PC-9 (cell line): ENCODE data around the gene STXBP5. TPM values are rescaled to one million over a fixed set of nuclear protein-coding genes. Genes with fewer than 3 reads are reported as not detected.

Experiments used
- BruUV-seq: library from RNA; stranded (reverse); fragments of 400-500 nt; replicated peaks from 2 replicates; lab custom pipeline; 2021; lab: Mats Ljungman, UMichigan
- CTCF ChIA-PET: fragments of 300-600 bp; sonication (Branson Sonifier 250); formaldehyde crosslinking; loops from one replicate; lab custom pipeline; 2022; ENCODE audit warnings: antibody characterized with exemption; lab: Charles Lee
- POLR2A ChIA-PET: fragments of 300-600 bp; sonication (Branson Sonifier 250); formaldehyde crosslinking; loops from one replicate; lab custom pipeline; 2022; ENCODE audit warnings: antibody characterized with exemption; ENCODE audit not compliant: unreplicated experiment; lab: Charles Lee
- DNase-seq, 2 experiments: peaks; one replicate each; pipeline versions ENCODE4 v3.0.0 to v3.0.0-alpha.2; 2015 to 2022; ENCODE audit warnings: mixed read lengths in 1 of 2
- H2AFZ ChIP-seq: fragments of 200-600 bp; sonication (generic); 2 replicates; pipeline ENCODE4 v1.8.1; 2017; ENCODE audit warnings: antibody characterized with exemption
- H3F3A ChIP-seq: fragments of 200-600 bp; sonication (generic); 2 replicates; pipeline ENCODE4 v1.8.1; 2017; ENCODE audit warnings: antibody characterized with exemption, mild to moderate bottlenecking, low read depth; ENCODE audit not compliant: insufficient read depth
- H3K27ac ChIP-seq: fragments of 200-600 bp; sonication (generic); 2 replicates; pipeline ENCODE4 v1.6.1; 2016; ENCODE audit warnings: mixed run types
- H3K27me3 ChIP-seq: fragments of 200-600 bp; sonication (generic); 2 replicates; pipeline ENCODE4 v1.6.1; 2016; ENCODE audit warnings: low read depth, mixed run types; ENCODE audit not compliant: insufficient read depth
- H3K36me3 ChIP-seq: fragments of 200-600 bp; sonication (generic); 2 replicates; pipeline ENCODE4 v1.6.1; 2016; ENCODE audit warnings: low read depth, mixed run types
- H3K4me1 ChIP-seq: fragments of 200-600 bp; sonication (generic); replicated peaks from 2 replicates; pipeline ENCODE4 v1.6.1; 2016; ENCODE audit warnings: mixed run types; ENCODE audit not compliant: insufficient read depth
- H3K4me2 ChIP-seq: fragments of 200-600 bp; sonication (generic); 2 replicates; pipeline ENCODE4 v1.6.1; 2017; ENCODE audit warnings: mixed run types
- H3K4me3 ChIP-seq: fragments of 200-600 bp; sonication (generic); 2 replicates; pipeline ENCODE4 v1.6.1; 2016; ENCODE audit warnings: mixed run types
- H3K79me2 ChIP-seq: fragments of 200-600 bp; sonication (generic); 2 replicates; pipeline ENCODE4 v1.6.1; 2017; ENCODE audit warnings: low read depth, mixed run types
- H3K9me2 ChIP-seq: fragments of 200-600 bp; sonication (generic); 2 replicates; pipeline ENCODE4 v1.8.1; 2017; ENCODE audit warnings: mild to moderate bottlenecking; ENCODE audit not compliant: insufficient read depth
- H3K9me3 ChIP-seq: fragments of 200-600 bp; sonication (generic); 2 replicates; pipeline ENCODE4 v1.8.1; 2016; ENCODE audit warnings: low read depth; ENCODE audit not compliant: insufficient read depth
- H4K20me1 ChIP-seq: fragments of 200-600 bp; sonication (generic); 2 replicates; pipeline ENCODE4 v1.8.1; 2017; ENCODE audit not compliant: insufficient read depth
- CTCF ChIP-seq: fragments of 200-600 bp; sonication (generic); conservative IDR thresholded peaks from 2 replicates; pipeline ENCODE4 v1.6.1; 2017; ENCODE audit warnings: mixed run types, antibody characterized with exemption, mild to moderate bottlenecking, moderate library complexity
- EZH2 ChIP-seq: fragments of 200-600 bp; sonication (generic); IDR thresholded peaks from 2 replicates; pipeline ENCODE4 v1.8.0; 2017; ENCODE audit warnings: antibody characterized with exemption, low read depth
- intact Hi-C: fragments of 100-400 bp; cut with micrococcal nuclease; formaldehyde crosslinking; loops from one replicate; pipeline ENCODE4 v1.10.0; 2022; ENCODE audit not compliant: unreplicated experiment
- total RNA-seq: library from RNA; stranded (reverse); gene quantifications from 2 replicates; pipeline ENCODE4 v1.2.3, GENCODE V29; 2021

STXBP5 gene
- total RNA-seq, 1 experiment from 2014 or later, result 4.6 TPM

DNA sequence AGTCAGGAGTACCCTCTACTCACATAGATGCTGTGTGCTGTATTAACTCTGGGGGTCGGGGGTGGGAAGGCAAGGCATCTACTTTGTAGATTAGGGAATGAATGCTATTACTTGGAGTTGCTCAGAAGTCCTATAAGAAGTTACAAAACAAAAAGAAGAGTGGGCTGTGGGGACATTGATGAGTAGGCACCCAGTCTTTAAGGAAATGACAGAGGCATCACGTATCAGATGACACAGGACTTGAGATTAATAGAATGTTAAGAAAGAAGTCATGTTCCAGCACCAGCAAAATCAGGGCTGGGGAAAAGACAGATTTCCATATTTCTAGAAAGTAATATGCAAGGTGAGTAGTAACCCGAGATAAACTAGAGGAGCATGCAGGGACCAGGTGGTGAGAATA is 19.0 kb upstream of the STXBP5 start:
- no peaks in the 10 kb centered on the region for H3K4me1 ChIP-seq
- no peak overlapping the region for H3K4me3 ChIP-seq
- no peak for DNase-seq
- H3K27me3 ChIP-seq, result no peaks in the 10 kb centered on the region
- ChIA-PET CTCF (no interaction called here), POLR2A (no interaction called here)
- H3F3A ChIP-seq, result no peaks in the 10 kb centered on the region
- no TSS peak for BruUV-seq
- intact Hi-C loops, result no loop called here
- H3K9me2 ChIP-seq, result no peaks in the 10 kb centered on the region
- no peaks in the 10 kb centered on the region; the same call in 1 of the 2 replicates for H3K9me3 ChIP-seq
- TF ChIP-seq CTCF, result no peak
- TF ChIP-seq EZH2, result no peak
- no peak overlapping the region for H3K27ac ChIP-seq
- H3K4me2 ChIP-seq, result no peak overlapping the region
- H3K79me2 ChIP-seq, result no peaks in the 10 kb centered on the region
- H4K20me1 ChIP-seq, result no peaks in the 10 kb centered on the region
- no peaks in the 10 kb centered on the region for H3K36me3 ChIP-seq
- H2AFZ ChIP-seq, result no peak overlapping the region

DNA sequence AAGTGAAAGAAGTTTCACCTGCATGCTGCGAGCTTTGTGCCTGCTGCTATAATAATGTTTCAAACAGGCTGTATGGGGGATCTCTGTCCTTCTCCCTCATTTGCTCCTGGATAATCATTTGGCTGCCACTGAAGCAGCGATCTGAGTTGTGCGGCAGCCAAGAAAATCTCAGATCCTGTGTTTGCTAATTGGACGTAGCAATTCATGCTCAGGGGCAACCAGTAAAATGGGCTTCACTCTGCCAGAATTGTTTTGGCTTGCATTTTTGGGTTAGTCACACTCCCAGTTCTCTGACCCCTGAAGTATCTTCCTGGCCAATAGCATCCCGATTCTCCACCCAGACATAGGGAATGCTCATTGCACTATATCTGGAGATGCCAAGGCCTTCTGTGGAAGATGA is 13.7 kb upstream of the STXBP5 start:
- BruUV-seq, result no TSS peak
- Histone ChIP-seq H3K79me2 (no peaks in the 10 kb centered on the region), H3F3A (peaks cover 12% of the 10 kb centered on the region), H3K9me2 (no peaks in the 10 kb centered on the region), H3K4me1 (peaks cover 24% of the 10 kb centered on the region), H3K27ac (no peak overlapping the region), H3K27me3 (no peaks in the 10 kb centered on the region), H3K4me3 (no peak overlapping the region), H2AFZ (no peak overlapping the region), H3K4me2 (no peak overlapping the region), H3K36me3 (no peaks in the 10 kb centered on the region), H3K9me3 (no peaks in the 10 kb centered on the region; the same call in 1 of the 2 replicates), H4K20me1 (no peaks in the 10 kb centered on the region)
- ChIA-PET POLR2A (no interaction called here), CTCF (no interaction called here)
- no peak for TF ChIP-seq CTCF
- no peak for TF ChIP-seq EZH2
- DNase-seq, result no peak
- intact Hi-C loops, result no loop called here

DNA sequence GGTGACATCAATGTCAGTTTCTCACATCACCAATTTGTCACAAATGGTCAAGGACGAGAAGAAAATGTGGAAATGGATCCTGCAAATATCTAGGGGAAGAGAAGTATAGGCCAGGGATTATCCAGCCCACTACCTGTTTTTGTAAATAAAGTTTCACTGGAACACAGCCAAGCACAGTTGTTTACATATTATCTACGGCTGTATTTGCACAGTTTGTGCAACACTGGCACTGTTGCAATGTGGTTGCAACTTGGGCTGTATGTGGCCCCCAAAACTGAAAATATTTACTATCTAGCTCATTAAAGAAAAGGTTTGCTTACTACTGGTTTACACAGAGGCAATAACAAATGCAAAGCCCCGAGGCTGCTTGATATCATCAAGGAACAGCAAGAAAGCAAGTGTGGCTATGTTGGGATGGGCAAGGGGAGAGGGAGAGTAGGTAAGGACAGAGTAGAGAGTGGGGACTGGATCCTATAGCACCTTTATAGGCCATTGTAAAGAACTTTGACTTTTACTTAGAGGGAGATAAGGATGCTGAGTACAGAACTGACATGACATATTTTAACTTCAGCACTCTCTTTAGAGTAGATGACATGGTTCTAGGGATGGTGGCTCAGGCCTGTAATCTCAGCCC is 11.8 kb upstream of the STXBP5 start:
- Histone ChIP-seq H3F3A (peaks cover 13% of the 10 kb centered on the region), H3K4me2 (0 out of 2 replicates have a peak overlapping the region, but pooled peaks have one; percentile 8), H3K27me3 (no peaks in the 10 kb centered on the region), H4K20me1 (no peaks in the 10 kb centered on the region), H2AFZ (no peak overlapping the region), H3K79me2 (no peaks in the 10 kb centered on the region), H3K9me3 (no peaks in the 10 kb centered on the region; the same call in 1 of the 2 replicates), H3K27ac (no peak overlapping the region), H3K9me2 (no peaks in the 10 kb centered on the region), H3K36me3 (no peaks in the 10 kb centered on the region), H3K4me1 (peaks cover 26% of the 10 kb centered on the region), H3K4me3 (no peak overlapping the region)
- CTCF ChIA-PET, result no interaction called here
- POLR2A ChIA-PET, result no interaction called here
- intact Hi-C loops, result no loop called here
- no TSS peak for BruUV-seq
- DNase-seq, result peak in 1 of 2 experiments; percentile 70
- TF ChIP-seq CTCF, result no peak
- no peak for TF ChIP-seq EZH2
